AG09309 (cell line): Measurements from ENCODE around the gene MEAK7.

Experiments
- DNase-seq: peaks from one replicate; pipeline ENCODE4 v3.0.0-alpha.2; 2010; ENCODE audit warnings: low read depth
- H3K4me3 ChIP-seq: 2 replicates; pipeline ENCODE4 v1.5.1; 2011; ENCODE audit warnings: mild to moderate bottlenecking, low read depth, low read length, moderate library complexity; ENCODE audit not compliant: control insufficient read depth
- TF ChIP-seq, protein P1 (sequence below): IDR thresholded peaks from 2 replicates; pipeline ENCODE4 v1.5.1; 2011; ENCODE audit warnings: mild to moderate bottlenecking, low read depth, low read length, inconsistent platforms; ENCODE audit not compliant: insufficient read depth, control insufficient read depth; ENCODE audit errors: missing control alignments

The MEAK7 gene

DNA sequence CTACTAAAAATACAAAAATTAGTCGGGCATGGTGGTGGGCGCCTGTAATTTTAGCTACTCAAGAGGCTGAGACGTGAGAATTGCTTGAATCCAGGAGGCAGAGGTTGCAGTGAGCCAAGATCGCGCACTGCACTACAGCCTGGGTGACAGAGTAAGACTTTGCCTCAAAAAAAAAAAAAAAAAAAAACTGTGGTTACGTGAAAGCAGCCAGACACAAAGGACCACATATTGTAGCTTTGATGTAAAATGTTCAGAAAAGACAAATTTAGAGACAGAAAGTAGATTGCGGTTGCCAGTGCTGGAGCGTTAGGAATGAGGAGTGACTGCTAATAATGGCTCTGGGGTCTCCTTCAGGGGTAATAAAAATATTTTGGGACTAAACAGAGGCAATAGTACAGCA lies 4.0 kb upstream of the MEAK7 start:
- TF ChIP-seq, protein P1, sequence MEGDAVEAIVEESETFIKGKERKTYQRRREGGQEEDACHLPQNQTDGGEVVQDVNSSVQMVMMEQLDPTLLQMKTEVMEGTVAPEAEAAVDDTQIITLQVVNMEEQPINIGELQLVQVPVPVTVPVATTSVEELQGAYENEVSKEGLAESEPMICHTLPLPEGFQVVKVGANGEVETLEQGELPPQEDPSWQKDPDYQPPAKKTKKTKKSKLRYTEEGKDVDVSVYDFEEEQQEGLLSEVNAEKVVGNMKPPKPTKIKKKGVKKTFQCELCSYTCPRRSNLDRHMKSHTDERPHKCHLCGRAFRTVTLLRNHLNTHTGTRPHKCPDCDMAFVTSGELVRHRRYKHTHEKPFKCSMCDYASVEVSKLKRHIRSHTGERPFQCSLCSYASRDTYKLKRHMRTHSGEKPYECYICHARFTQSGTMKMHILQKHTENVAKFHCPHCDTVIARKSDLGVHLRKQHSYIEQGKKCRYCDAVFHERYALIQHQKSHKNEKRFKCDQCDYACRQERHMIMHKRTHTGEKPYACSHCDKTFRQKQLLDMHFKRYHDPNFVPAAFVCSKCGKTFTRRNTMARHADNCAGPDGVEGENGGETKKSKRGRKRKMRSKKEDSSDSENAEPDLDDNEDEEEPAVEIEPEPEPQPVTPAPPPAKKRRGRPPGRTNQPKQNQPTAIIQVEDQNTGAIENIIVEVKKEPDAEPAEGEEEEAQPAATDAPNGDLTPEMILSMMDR, result no peak

DNA sequence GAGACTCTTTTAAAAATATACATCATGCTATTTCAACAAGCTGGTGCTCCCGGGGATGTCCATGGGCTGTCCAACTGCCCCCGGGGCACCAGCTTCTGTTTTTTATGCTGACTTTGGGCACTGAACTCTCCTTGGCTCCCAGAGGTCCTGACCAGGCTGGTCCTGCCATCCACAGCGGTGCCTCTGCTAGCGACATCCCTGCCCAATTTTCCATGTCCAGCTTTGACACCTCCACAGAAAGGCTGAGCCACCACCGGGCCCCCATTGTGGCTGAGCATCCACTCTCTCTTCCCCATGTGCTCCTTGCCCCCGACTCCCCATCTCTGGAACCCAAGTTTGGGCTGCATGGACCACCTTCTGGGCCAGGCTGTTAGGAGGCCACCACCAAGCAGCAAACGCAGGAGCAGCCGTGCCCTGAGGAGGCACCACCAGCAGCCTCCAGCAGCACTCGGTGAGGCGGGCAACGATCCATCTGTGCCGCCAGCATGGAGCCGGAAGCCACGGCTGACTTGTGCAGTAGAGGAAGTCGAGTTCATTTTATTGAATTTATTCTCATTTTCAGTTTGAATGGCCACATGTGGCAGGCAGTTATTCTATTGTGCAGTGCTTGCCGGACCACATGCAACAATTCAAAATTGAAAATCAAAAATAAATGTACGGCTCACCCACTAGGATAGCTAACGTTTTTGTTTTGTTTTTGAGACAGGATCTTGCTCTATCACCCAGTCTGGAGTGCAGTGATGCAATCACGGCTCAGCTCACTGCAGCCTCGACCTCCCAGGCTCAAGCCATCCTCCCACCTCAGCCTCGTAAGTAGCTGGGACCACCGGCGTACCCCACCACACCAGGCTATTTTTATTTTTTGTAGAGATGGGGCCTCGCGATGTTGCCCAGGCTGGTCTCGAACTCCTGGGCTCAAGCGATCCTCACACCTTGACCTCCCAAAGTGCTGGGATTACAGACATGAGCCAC lies 2.8 kb upstream of the MEAK7 start:
- H3K4me3 ChIP-seq, result no peak overlapping the region
- TF ChIP-seq, protein P1, result no peak
- DNase-seq, result no peak

More for the DNA sequence above, 4.0 kb upstream of the MEAK7 start:
- no peak overlapping the region for H3K4me3 ChIP-seq
- no peak for DNase-seq

DNA sequence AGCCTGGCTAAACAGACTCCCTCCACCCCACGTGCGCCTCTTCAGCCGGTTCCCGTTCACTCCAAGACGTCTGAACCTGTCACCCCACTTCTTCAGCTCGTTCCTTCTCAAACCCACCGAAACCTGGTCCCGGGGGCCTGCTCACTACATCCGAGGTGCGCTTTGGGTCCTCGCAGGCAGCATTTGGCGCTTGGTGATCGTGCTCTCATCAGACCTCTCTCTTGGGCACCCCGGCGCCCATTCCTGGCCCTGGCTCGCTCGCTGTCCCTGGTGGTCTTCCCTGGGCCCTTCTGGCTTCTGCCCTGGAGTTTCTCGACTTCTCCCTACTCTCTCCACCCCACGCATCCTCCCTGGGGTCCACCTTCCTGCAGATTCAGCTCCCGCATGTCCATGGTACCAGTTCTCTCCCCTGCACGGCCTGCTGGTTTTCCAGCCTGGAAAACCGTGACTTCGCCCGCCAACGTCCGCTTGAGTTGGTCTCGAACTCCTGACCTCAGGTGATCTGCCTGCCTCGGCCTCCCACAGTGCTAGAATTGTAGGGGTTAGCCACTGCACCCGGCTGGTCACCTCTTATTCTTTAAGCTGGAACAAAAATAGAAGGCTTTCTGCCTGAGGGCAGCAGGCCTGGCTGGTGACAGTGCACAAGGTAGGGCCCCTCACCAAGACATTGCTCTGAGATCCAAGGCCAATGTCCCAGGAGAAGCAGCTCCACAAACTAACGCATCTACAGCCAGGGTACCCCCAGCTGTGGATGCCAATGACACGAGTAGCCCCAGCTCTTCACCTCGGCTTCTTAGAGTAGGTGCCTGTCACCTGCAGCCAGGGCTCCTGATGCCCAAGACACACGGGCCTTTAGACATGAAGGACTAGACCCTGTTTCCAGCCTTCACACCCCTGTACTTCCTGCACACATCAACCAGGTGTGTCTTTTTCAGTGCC lies 1.1 kb upstream of the MEAK7 start:
- DNase-seq, result no peak
- TF ChIP-seq, protein P1, result no peak
- H3K4me3 ChIP-seq, result peak overlapping the region; percentile 34

DNA sequence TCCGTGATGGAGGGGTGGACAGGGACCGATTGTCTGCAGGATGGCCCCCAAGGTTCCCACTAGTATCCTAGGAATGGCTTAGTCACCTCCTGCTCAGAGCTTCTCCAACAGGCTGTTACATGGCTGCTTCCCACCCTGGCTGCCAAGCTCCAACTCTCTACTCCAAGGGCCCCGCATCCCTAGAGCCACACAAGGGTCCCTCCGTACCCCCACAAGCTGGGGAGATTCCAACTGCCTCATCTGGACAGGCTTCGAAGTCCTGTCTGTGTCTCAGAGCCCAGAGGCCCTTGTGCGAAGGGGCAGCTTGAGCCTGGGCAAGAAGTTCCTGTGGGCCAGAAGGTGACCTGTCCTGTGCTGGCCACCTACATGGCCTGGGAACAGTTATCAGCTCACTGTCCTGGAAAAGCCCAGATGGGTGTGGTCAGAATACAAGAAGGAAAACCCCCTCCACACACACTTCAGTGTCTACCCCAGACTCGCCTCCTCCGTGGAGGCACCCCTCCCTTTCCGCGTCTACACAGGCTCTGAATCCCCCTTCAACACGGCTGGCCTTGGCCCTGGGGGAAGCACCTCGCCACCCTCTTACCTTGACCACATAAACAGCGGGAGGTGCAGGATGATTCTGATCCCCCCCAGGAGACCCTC lies 586 bp downstream of the MEAK7 start:
- peak overlapping the region; percentile 80 for H3K4me3 ChIP-seq
- DNase-seq, result no peak
- TF ChIP-seq, protein P1, result no peak

DNA sequence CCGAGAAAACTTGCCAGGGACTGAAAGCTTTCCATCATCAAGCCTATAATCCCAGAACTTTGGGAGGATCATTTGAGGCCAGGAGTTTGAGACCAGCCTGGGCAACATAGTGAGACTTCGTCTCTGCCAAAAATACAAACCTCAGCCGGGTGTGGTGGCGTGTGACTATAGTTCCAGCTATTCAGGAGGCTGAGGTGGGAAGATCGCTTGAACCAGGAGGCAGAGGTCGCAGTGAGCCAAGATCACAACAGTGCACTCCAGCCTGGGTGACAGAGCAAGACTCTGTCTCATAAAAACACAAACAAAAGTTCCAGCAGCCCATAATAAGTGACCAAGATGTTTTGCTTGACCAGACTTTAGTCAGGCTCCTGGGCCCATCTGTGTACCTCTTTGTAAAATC lies 1.9 kb downstream of the MEAK7 start:
- DNase-seq, result no peak
- H3K4me3 ChIP-seq, result no peak overlapping the region
- TF ChIP-seq, protein P1, result no peak

DNA sequence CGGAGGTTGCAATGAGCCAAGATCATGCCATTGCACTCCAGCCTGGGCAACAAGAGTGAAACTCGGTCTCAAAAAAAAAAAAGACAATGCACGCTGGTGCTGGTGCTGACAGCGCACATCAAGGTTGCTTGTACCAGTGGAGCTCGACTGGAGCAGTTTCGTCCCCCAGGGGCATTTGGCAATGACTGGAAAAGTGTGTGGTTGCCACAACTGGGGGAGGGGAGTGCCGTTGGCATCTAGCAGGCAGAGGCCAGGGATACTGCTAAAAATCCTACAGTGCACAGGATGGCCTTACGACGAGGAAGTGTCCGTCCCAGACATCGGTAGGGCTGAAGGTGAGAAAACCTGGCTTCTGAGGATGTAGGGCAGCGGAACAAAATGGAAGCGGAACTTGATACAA lies 2.4 kb downstream of the MEAK7 start:
- H3K4me3 ChIP-seq, result no peak overlapping the region
- TF ChIP-seq, protein P1, result no peak
- DNase-seq, result no peak
